GM18873 (cell line): ENCODE measurements around the gene RNF40.
A peak's percentile ranks its signal among the peaks of the same experiment; 100 is the strongest.

Experiments used
- ATAC-seq: cut with Tn5 transposase; IDR thresholded peaks from one replicate; pipeline ENCODE4 v1.9.1; 2021; ENCODE audit warnings: mild to moderate bottlenecking, moderate library complexity, moderate number of reproducible peaks; ENCODE audit not compliant: unreplicated experiment, low FRiP score

RNF40 gene

DNA sequence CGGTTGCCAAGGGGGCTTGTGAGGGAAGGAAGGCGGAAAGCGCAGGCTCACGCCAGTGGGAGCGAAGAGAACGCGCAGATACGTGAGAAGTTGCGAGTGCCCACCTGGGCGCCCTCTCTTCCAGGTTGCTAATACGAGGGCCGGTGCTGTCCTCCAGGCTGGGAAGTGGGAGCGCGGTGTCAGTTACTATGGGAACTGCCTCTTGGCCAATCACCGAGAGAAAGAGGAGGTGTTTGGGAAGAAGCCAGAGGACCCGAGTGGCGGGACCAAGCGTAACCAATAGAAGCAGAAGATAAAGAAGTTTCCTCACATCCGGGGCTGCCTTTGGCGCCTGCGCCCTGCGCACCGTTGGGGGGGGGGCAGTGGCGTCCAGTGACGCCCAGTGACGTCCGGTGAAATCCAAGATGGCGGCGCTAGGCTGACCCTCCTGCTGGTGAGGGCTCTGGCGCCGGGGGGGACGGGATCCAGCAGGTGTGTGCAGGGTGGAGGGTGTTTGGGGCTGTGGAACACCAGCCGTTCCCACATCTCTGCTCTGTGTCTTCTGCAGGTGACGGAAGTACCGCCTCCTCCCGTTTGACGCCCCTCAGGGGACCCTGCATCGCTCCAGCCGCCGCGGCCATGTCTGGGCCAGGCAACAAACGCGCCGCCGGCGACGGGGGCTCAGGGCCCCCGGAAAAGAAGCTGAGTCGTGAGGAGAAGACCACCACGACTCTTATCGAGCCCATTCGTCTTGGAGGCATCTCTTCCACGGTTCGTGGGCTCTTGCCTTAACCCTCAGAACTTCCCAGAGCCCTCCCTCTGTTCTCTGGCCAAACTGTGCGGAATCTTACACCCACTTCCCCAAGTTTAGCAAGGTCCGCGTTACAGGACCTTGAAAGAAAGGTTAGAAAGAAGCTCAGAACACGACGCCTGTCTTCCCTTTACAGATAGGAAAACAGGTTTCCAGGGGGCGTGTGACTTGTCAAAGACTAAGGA is at the start of gene RNF40, which contains the start of gene CFAP119:
Gene RNF40, plus strand, starts transcription at position 395 of the 975 bp plus-strand sequence. Its CDS starts 224 bp downstream, at position 619.
Gene CFAP119, minus strand, starts transcription at position 135 of the 975 bp plus-strand sequence. CDS start 314 bp downstream, outside the sequence.
- ATAC-seq = peak; percentile 82

DNA sequence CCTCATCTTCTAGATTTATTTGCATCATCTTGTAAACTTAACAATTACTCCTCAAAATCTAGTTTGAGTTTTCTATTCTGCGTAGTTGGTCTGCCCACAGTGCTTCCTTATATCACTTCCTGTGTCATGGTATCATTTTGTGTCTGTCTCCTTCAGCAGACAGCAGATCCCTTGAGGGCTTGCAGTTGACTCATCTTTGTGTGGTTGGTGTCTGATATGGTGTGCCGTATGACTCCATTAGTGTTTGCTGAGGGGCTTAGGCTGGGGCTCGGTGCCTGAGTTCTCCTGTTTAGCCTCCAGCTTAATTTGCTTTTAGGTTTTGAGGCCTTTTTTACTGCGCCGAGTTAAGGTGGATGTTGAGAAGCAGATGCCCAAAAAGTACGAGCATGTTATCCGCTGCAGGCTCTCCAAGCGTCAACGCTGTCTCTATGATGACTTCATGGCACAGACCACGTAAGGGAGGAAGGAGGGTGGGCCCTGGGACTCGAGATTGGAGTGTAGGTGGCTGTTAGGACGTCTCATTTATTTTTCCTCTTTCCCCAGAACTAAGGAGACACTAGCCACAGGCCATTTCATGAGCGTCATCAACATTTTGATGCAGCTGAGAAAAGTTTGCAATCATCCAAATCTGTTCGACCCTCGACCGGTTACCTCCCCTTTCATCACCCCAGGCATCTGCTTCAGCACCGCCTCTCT is 46.2 kb upstream of the RNF40 start:
- no peak for ATAC-seq

DNA sequence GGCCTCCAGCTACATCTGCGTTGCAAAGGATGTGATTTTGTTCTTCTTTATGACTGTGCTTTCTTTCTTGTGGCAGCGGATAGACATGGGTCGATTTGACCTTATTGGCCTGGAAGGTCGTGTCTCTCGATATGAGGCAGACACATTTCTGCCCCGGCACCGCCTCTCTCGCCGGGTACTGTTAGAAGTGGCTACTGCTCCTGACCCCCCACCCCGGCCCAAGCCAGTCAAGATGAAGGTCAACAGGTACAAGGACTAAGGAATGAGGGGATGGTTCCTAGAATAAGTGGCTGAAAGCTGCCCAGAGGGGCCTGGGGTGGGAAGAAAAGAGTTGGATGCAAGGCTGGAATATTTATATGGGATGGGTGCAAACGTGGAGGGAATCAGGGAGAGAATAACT is 42.0 kb upstream of the RNF40 start:
- no peak for ATAC-seq

DNA sequence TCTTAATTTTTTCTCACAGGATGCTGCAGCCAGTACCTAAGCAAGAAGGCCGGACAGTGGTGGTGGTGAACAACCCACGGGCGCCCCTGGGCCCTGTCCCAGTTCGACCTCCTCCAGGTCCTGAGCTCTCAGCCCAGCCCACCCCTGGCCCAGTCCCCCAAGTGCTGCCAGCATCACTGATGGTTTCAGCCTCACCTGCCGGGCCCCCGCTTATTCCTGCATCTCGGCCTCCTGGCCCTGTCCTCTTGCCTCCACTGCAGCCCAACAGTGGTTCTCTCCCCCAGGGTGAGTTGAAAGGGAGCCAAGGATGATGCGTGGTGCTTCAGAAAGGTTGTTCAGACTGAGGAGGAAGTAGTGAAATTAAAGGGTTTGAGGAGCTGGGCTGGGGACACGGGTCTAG is 41.4 kb upstream of the RNF40 start:
- no peak for ATAC-seq

DNA sequence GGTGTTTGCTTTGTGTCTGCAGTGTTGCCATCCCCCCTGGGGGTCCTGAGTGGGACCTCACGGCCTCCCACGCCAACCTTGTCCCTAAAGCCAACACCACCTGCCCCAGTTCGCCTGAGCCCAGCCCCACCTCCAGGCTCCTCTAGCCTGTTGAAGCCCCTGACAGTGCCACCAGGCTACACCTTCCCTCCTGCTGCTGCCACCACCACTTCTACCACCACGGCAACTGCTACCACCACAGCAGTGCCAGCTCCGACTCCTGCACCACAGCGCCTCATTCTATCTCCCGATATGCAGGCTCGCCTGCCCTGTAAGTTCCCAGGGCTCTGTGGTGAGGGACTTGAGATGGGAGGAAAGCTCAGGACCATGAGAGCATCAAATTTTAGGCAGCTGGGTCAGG is 41.0 kb upstream of the RNF40 start:
- no peak for ATAC-seq

DNA sequence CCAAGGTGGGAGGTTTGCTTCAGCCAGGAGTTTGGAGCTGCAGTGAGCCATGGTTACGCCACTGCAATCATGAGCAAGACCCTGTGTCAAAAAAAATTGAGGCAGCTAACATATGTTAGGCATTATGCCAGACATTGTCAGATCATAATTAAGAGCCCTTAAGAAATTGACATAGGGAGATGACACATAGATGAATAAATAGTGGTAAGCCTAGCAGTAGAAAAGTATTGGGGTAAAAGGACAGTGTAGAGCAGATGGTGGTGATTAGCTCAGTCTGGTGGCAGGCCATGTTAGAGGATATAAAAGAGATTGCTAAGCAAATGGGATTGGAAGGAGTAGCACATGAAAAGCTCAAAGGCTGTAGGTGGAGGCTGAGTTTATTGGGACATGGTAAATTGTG is 40.5 kb upstream of the RNF40 start:
- ATAC-seq = no peak

DNA sequence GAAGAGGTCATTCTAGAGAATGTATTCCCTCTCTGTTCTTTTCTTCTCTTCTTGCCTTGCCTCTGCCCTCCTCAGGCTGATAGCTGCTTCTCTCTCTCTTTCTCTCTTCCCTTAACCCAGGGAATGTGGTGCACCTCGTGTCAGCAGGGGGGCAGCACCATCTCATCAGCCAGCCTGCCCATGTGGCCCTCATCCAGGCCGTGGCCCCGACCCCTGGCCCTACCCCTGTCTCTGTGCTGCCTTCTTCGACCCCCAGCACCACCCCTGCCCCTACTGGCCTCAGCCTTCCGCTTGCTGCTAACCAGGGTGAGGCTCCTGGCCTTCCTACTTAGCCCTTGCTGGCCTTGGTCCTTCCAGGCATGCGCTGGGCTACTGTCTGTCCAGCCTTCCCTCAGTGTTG is 39.7 kb upstream of the RNF40 start:
- ATAC-seq = no peak

DNA sequence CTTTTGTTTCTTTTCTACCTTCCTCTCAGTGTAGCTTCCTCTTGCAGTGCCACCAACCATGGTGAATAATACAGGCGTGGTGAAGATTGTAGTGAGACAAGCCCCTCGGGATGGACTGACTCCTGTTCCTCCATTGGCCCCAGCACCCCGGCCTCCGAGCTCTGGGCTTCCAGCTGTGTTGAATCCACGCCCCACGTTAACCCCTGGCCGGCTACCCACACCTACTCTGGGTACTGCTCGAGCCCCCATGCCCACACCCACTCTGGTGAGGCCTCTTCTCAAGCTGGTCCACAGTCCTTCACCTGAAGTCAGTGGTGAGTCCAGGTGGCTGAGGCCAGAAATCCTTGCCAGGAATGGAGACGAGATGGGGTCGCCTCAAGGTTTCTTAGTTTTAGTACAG is 39.2 kb upstream of the RNF40 start:
- ATAC-seq = no peak

DNA sequence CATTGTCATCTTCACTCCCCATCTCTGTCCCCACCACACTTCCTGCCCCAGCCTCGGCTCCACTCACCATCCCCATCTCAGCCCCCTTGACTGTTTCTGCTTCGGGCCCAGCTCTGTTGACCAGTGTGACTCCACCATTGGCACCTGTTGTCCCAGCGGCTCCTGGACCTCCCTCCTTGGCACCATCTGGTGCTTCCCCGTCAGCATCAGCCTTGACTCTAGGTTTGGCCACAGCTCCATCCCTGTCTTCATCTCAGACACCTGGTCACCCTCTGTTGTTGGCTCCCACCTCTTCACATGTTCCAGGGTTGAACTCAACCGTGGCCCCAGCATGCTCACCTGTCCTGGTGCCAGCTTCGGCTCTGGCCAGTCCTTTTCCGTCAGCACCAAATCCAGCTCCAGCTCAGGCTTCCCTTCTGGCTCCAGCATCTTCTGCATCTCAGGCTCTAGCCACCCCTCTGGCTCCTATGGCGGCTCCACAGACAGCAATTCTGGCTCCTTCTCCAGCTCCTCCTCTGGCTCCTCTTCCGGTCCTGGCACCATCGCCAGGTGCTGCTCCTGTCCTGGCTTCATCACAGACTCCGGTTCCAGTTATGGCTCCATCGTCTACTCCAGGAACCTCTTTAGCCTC is 38.3 kb upstream of the RNF40 start:
- no peak for ATAC-seq

DNA sequence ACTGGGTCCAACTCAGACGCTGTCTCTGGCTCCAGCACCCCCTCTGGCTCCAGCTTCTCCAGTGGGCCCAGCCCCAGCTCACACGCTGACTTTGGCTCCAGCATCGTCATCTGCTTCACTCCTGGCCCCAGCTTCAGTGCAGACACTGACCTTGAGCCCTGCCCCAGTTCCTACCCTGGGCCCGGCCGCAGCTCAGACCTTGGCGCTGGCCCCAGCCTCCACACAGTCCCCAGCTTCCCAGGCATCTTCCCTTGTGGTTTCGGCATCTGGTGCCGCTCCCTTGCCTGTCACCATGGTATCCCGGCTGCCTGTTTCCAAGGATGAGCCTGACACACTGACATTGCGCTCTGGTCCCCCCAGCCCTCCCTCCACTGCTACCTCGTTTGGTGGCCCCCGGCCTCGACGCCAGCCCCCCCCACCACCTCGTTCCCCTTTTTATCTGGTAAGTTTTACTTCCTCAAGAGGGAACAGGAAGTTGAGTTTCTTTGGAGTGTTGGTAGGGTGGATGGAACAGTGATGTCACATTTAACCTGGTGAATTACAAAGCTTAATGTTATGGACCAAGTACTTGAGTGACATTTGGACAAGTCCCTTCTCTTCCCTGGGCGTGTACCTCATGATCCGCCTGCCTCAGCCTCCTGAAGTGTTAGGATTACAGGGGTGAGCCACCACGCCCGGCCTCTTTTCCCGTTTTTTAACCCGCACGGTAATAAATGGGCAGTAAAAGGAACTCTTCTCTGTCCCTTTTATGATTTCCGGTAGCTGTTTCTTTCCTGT is 37.3 kb upstream of the RNF40 start:
- no peak for ATAC-seq

DNA sequence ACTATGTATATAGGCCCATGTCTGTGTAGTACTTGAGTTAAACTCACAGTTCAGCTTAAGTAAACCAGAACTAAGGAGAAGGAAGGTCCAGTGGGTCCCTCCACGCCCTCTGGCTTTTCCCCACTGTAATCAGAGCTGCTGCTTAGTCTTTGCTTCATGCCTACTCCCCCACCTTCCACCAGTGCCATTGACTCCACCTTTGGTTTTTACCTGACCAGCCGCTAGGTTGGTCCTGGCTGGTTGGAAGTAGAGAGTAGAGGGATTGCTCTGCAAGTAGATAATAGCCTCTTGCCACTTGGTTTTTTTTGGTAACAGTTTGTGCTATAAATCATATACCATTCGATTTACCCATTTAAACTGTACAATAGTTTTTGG is 36.7 kb upstream of the RNF40 start:
- ATAC-seq = no peak

DNA sequence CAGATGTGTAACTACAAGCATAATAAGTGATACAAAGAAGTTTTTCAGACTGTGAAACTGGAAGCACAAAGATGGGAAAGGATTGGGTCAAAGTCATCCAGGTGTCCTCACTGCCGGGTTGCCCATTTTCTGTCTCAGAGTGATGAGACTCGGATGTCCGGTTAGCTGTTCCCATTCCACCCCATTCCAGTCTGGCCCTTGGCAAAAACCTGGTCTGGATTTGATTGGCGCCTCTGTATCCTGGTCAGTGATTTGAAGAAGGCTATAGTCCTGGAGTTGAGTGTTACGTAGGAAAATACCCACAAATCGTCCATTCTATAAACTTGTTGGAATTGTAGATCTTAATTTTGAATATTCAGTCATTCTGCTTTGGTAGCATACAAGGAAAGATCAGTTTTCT is 33.8 kb upstream of the RNF40 start:
- ATAC-seq = no peak

DNA sequence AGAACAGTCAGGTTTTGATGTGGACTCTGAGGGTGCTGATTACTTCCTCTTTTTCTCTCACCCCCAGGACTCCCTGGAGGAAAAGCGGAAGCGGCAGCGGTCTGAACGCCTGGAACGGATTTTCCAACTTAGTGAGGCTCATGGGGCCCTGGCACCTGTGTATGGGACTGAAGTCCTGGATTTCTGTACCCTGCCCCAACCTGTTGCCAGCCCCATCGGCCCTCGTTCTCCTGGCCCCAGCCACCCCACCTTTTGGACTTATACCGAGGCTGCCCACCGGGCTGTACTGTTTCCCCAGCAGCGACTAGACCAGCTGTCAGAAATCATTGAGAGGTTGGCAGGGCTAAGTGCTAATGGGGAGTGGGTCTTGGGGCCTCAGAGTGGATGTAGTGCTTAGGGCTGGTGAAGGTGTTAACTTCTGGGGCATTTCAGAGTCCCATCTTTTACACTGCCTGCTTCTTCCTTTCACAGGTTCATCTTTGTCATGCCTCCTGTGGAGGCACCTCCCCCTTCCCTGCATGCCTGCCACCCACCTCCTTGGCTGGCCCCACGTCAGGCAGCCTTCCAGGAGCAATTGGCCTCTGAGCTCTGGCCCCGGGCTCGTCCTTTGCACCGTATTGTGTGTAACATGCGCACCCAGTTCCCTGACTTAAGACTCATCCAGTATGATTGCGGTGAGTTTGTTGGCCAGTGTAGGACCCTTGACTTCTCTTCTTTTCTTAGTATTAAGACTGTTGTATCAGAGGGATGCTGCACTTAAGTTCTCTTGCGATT is 33.0 kb upstream of the RNF40 start:
- no peak for ATAC-seq

DNA sequence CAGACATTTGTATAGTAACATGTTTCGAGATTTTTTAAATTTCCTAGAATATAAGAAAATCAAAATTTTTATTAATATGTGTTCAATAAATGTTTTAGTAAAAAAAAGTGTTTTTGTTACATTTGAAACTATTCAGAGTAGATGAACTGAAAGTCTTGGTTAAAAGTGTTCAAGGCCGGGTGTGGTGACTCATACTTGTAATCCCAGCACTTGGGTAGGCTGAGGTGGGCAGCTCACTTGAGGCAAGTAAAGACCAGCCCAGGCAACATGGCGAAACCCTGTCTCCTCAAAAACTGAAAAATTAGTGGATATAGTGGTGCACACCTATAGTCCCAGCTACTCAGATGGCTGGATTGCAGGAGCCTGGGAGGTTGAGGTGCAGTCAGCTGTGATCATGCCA is 30.7 kb upstream of the RNF40 start:
- ATAC-seq = no peak

DNA sequence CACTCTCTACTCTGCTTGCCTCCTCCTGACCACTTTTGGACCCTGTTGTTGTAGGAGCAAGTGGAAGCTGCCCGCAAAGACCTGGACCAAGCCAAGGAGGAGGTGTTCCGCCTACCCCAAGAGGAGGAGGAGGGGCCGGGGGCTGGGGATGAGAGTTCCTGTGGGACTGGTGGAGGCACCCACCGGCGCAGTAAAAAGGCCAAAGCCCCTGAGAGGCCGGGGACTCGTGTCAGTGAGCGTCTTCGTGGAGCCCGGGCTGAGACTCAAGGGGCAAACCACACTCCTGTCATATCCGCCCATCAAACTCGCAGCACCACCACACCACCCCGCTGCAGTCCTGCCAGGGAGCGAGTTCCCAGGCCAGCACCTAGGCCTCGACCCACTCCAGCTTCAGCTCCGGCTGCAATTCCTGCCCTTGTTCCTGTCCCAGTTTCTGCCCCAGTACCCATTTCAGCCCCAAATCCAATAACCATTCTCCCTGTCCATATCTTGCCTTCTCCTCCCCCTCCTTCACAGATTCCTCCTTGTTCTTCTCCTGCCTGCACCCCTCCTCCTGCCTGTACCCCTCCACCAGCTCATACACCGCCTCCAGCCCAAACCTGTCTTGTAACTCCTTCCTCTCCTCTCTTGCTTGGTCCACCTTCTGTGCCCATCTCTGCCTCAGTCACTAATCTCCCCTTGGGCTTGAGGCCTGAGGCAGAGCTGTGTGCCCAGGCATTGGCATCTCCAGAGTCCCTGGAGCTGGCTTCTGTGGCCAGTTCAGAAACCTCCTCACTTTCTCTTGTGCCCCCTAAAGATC is 24.9 kb upstream of the RNF40 start:
- no peak for ATAC-seq

DNA sequence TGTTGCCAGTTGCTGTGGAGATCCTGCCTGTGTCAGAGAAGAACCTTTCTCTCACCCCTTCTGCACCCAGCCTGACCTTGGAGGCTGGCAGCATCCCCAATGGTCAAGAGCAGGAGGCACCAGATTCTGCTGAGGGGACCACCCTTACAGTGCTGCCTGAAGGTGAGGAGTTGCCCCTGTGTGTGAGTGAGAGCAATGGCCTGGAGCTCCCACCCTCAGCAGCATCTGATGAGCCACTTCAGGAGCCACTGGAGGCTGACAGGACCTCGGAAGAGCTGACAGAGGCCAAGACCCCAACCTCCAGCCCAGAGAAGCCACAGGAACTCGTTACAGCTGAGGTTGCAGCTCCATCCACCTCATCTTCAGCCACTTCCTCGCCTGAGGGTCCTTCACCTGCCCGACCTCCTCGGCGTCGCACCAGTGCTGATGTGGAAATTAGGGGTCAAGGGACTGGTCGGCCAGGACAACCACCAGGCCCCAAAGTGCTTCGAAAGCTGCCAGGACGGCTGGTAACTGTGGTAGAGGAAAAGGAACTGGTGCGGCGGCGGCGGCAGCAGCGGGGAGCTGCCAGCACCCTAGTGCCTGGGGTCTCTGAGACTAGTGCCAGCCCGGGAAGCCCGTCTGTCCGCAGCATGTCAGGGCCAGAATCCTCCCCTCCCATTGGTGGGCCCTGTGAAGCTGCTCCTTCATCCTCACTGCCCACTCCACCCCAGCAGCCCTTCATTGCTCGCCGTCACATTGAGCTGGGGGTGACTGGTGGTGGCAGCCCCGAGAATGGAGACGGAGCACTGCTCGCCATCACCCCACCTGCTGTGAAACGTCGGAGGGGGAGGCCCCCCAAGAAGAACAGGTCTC is 24.1 kb upstream of the RNF40 start:
- no peak for ATAC-seq

DNA sequence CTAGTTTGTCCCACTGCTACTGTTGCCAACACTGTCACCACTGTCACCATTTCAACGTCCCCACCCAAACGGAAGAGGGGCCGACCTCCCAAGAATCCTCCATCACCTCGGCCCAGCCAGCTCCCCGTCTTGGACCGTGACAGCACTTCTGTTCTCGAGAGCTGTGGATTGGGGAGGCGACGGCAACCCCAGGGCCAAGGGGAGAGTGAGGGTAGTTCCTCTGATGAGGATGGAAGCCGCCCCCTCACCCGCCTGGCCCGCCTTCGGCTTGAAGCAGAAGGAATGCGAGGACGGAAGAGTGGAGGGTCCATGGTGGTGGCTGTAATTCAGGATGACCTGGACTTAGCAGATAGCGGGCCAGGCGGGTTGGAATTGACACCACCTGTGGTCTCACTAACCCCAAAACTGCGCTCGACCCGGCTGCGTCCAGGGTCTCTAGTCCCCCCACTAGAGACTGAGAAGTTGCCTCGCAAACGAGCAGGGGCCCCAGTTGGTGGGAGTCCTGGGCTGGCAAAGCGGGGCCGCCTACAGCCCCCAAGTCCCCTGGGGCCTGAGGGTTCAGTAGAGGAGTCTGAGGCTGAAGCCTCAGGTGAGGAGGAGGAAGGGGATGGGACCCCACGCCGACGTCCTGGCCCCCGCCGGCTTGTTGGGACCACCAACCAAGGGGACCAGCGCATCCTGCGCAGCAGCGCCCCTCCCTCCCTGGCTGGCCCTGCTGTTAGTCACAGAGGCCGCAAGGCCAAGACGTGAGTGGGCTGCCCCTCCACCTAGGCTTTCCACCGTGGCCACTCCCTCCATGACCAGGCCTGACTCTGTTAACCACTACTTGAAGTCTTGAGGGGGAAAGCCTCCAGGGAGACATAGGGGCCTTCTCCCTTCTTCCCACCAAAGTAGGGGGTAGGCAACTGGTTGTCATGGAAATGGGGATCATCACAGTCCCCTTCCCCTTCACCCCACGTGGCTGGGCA is 22.9 kb upstream of the RNF40 start:
- ATAC-seq = no peak
